Stimulated activated CD8-positive, alpha-beta memory T cell treated with anti-CD3 and anti-CD28 coated beads, Interleukin-15, amount 100 ng/mL, for 48 hours (primary cell): ENCODE data around the gene STEEP1.

Experiments used
- DNase-seq, 2 donors: peaks; one replicate each; pipeline ENCODE4 v3.0.0-alpha.2; 2020; ENCODE audit warnings: low read depth in 2 of 2

STEEP1 gene

DNA sequence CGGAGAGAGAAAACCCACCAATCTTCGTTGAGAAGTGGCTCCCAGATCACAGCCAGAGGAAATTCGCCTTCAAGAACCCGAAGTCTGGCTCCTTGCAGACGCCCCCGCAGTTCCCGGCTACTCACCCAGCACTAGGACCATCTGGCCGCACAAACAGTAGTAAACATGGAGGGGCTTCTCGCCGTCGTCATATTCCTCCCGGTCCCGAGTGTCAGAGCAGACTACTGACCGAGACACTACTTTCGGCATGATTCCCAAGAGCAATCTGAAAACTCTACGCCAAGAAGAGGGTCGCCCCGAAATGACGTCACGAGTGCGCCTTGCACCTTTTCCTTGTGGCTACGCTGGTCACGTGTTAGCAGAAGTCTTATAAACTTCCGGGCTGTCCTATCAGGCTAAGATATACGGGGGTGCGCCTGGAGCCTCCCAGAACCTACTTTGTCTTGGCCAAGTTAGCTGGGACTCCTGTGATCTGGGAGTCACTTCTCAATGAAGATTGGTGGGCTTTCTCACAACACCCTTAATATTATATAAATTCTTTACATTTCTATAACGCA, at the start of gene STEEP1:
Gene STEEP1, minus strand, starts transcription at position 303 of the 557 bp plus-strand sequence. Its CDS starts 54 bp downstream, at position 249.
- peak; percentile 74 for DNase-seq

- DNase-seq: no peak
These were observed 49.6 kb upstream of the STEEP1 start for GRCh38 chrX:119614776-119615175.

DNA sequence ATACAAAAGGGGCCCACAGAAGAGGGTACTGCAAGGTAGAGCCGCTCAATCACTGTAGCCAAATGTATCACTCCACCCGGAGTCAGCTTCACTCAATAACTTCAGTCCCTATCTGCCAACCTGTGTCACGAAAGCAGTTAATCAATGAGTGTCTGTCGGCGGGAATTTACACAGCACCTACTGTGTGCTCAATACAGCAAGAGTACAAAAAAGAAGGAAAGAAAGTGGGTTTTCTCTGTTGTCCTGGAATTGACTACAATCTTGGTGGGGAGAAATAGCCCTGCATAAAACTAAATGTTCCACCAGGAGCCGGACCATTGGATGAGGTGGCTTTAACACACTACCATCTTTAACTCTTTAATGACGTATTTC, 41.8 kb upstream of the STEEP1 start:
- no peak for DNase-seq

DNA sequence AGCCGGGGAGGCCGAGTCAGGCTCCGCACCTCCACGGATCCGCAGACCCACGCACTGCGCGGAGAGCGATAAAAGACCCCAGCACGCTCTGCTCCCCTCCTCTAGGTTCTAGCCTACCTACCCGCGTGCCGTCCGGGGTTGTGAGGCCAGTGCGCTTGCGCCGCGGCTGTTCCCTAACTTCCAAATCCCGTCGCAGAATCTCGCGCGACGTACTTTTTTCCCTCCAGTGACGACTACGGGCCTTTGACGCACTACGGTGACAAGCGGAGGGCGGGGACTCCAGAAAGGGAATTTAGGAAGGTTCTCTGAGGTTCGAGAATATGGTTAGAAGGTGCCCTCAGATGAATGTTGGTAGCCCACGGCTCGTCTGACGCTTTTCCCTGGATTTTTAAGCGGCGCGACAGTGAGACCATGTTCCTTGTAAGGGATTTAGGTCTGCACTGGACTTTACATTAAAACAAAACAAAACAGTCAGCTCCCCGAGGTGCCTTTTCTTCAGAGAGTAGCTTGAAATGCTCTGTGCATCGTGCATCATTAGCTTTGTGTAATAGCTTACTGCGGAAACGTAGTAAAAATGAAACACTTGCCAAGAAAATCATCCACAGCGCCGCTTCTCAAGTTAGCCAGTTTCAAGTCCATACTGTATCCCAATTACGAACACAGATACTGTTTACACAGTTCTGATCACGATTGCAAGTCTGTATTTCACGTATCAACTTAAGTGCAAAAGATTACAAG, 41.2 kb upstream of the STEEP1 start, which contains the start of gene NKRF:
Gene NKRF, minus strand, starts transcription at position 145 of the 738 bp plus-strand sequence.
- peak; percentile 73 to 80 for DNase-seq

DNA sequence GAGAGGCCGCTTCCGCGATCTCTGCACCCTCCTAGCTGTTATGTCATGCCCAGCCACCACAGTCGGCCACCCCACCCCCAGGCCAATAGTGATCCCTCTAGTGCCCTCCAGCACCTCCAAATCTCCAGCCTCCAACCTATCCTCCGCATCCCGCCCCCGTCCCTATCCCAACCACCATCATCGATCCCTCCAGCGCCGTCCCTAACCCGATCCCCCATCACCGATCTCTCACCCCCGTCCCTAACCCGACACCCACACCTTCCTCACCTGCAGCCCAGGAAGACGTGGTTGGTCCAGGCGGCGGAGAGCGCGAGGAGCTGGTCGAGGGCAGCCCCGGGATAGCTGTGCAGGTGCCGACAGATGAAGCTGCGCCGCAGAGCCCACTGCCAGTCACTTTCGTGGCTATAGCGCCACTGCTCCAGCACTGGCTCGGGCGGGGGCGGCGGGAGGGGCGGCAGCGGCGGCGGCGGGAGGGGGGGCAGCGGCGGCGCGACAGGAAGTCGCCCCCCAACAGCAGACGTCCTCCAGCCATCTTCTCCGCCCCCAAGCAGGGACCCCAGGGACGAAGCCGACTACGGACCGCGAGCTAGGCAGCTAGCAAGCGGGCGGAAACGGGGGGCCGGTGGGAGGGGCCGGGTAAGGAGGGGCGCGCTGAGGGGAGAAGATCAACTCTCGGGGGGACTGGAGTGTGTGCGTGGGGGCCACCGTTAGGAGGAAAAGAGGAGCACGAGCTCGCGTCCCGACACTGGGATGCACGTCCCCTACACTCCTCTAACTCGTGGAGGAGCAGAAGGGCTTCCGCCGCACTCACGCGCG, 40.5 kb upstream of the STEEP1 start:
- DNase-seq: peak in 1 of 2 donors; percentile 15

- no peak for DNase-seq
These were observed 39.7 kb upstream of the STEEP1 start for GRCh38 chrX:119604766-119605463.

DNA sequence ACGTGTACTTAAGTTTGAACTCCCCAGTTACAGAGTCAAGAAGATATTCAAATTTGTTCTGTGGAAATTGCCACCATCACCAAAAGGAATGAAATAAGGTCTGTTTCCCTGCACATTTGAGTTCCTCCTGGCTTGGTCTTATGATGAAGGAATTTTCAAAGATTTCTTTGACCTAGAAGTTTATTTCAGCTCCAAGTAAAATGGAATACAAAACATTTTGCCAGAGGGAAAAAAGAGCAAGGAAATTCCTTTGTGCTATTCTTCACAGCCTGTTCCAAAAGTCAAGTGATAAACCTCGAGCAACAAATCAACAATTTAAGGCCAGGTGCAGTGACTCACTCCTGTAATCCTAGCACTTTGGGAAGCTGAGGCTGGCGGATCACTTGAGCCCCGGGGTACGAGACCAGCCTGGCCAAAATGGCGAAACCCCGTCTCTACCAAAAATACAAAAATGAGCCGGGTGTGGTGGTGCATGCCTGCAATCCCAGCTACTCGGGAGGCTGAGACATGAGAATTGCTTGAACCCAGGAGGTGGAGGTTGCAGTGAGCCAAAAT, 37.6 kb upstream of the STEEP1 start:
- DNase-seq: no peak

GRCh38 chrX:119589810-119590209, 24.6 kb upstream of the STEEP1 start:
- no peak for DNase-seq

DNA sequence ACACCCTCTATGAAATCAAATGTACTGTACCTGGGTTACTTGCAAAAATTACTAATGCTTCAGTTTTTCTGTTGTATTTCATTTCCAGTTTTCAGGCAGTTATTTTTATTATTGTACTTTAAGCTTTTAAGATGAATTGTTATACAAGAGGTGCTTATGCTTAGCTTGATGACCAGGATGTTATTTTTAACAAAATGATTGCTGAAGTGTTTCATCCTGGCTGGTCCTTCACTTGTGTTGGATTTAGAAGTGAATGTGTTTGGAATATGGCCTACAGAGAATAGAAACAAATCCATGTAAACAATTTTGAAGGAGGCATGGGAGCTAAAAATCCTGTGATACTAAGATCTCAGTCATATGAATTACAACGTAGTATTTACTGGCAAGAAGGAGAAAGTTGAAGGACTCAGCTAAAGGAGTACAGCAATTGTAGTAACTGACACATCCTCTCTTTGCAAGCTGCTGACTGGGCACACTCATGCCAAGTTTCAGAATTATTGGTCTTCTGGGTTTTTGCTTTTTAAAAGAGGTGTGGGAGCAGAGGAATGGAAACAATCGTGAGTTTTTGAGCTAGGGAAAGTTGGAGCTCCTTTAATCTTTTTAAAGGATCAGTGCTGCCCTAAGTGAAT, 18.3 kb upstream of the STEEP1 start:
- DNase-seq: no peak

DNA sequence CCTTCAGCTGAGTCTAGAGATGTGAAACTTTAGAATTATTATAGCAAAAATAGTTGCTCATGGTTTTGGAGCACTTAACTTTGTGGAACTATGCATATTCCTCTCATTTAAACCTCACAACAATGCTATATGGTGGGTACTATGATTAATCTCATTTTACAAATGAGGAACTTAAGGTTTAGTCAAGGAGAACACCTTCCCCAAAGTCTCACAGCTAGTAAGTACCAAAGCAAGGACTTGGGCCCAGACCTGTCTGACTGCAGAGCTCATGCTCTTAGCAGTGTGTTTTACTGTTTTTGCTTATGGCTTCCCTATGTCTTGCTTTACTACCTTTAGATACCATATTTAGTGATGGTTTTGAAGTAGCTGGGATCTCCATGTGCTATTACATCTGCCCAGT, 14.2 kb upstream of the STEEP1 start:
- no peak for DNase-seq

GRCh38 chrX:119574394-119575266, 9.4 kb upstream of the STEEP1 start, which contains the start of gene UBE2A:
TSS of gene UBE2A (plus strand) at chrX:119574563. CDS start at chrX:119574712, 149 bp downstream.
- DNase-seq: peak; percentile 73 to 77

DNA sequence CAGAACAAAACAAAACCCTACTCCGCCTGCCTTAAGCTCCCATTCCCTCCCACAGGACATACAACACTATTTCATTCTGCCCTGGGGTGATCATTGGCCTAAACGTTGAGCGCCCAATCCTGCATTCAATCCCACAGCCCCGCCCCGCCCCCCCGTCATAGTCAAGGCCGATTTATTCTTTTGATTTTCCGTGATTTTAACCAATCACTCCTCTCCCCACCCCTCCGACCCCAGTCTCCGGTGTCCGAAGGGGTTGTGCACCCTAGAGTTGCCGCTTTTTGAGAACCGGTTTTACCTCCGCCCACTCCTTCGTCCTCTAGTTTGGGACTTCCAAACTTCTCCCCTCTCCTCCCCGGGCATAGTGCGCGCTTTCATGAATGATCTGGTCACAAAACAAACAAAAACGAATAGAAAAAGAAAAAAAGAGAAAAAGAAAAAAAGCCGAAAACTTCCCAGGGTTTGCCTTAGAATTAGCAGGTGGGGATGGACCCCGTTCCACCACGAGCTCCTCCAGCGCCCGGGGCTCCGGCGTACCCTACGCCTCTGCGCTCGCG, 8.7 kb upstream of the STEEP1 start:
- DNase-seq: peak in 1 of 2 donors; percentile 0

GRCh38 chrX:119573222-119573621, 8.0 kb upstream of the STEEP1 start:
- DNase-seq: no peak

- no peak for DNase-seq
These were observed 5.2 kb upstream of the STEEP1 start for GRCh38 chrX:119570351-119570835.

DNA sequence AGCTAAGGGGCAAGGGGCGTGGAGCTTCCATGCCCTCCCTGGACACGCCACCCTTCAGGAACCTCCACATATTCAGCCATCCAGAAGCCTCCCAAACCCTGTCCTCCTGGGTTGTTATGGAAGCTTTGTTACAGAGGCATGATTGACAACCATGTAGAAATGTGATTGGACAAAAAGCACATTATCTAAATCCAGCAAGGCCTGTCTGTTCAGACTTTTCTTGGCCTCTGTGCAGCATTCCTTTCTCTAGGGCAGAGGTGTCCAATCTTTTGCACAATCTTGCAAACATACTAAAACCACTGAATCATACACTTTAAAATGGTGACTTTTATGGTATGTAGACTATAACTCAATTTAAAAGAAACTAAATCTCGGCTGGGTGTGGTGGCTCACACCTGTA, 12.7 kb downstream of the STEEP1 start:
- DNase-seq: no peak

DNA sequence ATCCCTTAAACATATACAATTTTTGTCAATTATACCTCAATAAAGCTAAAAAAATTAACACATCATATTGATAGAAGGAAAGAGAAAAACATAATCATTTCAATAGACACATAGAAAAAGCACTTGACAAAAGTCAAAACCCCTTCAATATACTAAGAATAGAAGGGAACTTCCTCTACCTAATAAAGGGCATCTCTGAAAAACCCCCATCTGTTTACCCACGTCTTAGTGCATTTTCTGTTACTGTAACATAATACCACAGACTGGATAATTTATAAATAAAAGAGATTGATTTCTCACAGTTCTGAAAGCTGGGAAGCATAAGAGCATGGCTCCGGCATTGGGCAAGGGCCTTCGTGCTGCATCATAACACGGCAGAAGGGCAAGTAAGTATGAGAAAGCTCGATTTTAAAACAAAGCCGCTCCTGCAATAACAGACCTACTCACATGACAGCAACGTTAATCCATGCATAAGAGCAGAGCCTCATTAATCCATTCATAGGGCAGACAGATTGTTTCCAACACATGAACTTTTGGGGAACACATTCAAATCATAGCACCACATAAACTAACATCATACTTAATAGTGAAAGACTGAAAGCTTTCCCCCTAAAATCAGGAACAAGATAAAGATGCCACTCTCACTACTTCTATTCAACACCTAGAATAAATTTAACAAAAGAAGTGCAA, 15.7 kb downstream of the STEEP1 start:
- no peak for DNase-seq

DNA sequence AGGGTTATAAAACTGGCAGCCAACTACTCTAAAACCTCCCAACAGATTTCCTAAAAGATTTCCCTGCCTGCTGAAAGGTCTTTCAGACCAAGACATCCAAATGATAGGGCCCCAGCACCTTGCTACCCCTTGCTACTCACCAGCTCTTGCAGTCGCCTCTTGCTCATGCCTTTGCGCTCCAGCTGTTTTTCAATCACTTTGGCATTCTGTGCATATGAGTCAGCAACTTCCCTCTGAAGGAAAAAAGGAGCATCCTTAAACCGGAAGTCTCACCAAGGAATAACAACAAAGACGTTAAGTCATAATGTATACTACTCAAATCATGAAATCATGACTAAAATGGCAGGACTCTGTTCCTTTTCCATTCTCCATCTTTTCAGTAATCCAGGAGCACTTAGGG, 24.0 kb downstream of the STEEP1 start:
- DNase-seq: no peak

- no peak for DNase-seq
These were observed 25.3 kb downstream of the STEEP1 start for GRCh38 chrX:119539872-119540271.

DNA sequence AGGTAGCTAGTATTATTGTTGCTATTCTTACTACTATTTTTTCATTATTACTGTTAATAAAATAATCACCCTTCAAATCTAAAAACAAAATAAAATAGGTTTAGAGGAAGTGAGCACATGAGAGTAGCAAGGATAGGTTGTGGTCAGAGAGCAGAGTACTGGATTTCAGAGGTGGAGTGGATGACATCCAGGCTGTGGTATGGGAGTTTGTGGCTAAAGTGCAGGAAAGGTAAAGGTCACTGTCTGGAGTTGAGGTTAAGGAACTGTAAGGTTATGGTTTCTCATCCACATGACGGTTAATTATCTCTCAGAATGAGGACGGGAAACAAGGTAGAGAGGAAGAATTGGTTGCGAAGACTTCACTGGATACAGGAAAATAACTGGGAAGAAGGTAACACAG, 27.7 kb downstream of the STEEP1 start:
- no peak for DNase-seq
